GM19193 (cell line): ENCODE results near the gene STX3.

Source experiments
- POLR2A ChIP-seq: IDR thresholded peaks from 4 replicates; pipeline ENCODE4 v1.6.1; 2011; ENCODE audit not compliant: insufficient read depth, insufficient read length; ENCODE audit errors: extremely low read depth

STX3 gene

GRCh38 chr11:59839615-59840014 lies 84.4 kb downstream of the STX3 start:
- TF ChIP-seq POLR2A = no peak

GRCh38 chr11:59841514-59841913 lies 86.3 kb downstream of the STX3 start:
- no peak for TF ChIP-seq POLR2A

- no peak for TF ChIP-seq POLR2A
These were observed 87.1 kb downstream of the STX3 start for GRCh38 chr11:59842316-59842715.

- no peak for TF ChIP-seq POLR2A
These were observed 90.2 kb downstream of the STX3 start, which contains the start of gene CBLIF for GRCh38 chr11:59845399-59845798. Gene CBLIF, minus strand, starts transcription at chr11:59845499. Its CDS starts 46 bp downstream, at chr11:59845453.

GRCh38 chr11:59846556-59846955 lies 91.4 kb downstream of the STX3 start:
- no peak for TF ChIP-seq POLR2A

GRCh38 chr11:59847626-59848025 lies 92.5 kb downstream of the STX3 start:
- no peak for TF ChIP-seq POLR2A

- TF ChIP-seq POLR2A = no peak
These were observed 94.0 kb downstream of the STX3 start for GRCh38 chr11:59849129-59849528.

GRCh38 chr11:59854871-59855270 lies 99.7 kb downstream of the STX3 start:
- TF ChIP-seq POLR2A = no peak
